HepG2 (cell line): ENCODE data around the gene MB21D2.

Experiments used
- ATF5 ChIP-seq: sonication (generic); formaldehyde crosslinking; IDR thresholded peaks from 2 replicates; pipeline ENCODE4 v1.4.0; 2020; ENCODE audit warnings: mild to moderate bottlenecking, low read depth, missing genetic modification reagents
- ATF7-NPFF ChIP-seq: sonication (generic); formaldehyde crosslinking; IDR thresholded peaks from 2 replicates; pipeline ENCODE4 v1.8.1; 2023; ENCODE audit warnings: mild to moderate bottlenecking, low read depth, missing genetic modification reagents, moderate library complexity
- MEF2D ChIP-seq: sonication (generic); formaldehyde crosslinking; IDR thresholded peaks from 2 replicates; pipeline ENCODE4 v1.5.1; 2020; ENCODE audit warnings: mild to moderate bottlenecking, missing genetic modification reagents
- RBM39 ChIP-seq: fragments of 200-400 bp; formaldehyde crosslinking; IDR thresholded peaks from one replicate; pipeline ENCODE4 v1.6.1; 2018; ENCODE audit warnings: antibody characterized with exemption, mild to moderate bottlenecking, low read depth, low read length; ENCODE audit not compliant: poor library complexity, severe bottlenecking
- RNF2 ChIP-seq: fragments of 450-650 bp; conservative IDR thresholded peaks from 2 replicates; pipeline ENCODE4 v1.6.1; 2016; ENCODE audit warnings: low read depth
- ZNF296 ChIP-seq: sonication (generic); formaldehyde crosslinking; conservative IDR thresholded peaks from 2 replicates; pipeline ENCODE4 v1.5.0; 2020; ENCODE audit warnings: mild to moderate bottlenecking, missing genetic modification reagents

DNA sequence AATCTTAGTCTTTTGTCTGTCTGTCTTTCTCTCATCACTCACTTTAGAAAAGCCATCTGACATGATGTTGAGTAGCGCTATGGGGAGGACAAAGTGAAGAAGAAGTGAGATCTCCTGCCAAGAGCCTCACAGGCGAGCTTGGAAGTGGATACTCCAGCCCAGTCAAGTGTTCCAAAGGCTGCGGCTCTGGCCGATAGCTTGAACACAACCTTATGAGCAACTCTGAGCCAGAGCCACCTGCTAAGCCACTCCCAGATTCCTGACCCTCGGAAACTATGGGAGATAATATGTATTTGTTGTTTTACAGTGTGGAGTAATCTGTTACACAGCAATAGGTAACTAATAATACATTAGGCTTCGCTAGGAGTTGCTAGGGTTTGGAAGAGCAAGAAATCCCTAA lies 76.2 kb downstream of the MB21D2 start:
- TF ChIP-seq ZNF296 (CRISPR knock-in tag) (no peak), RNF2 (no peak), MEF2D (CRISPR knock-in tag) (no peak), ATF7-NPFF (CRISPR knock-in tag) (no peak), RBM39 (no peak), ATF5 (no peak)
